ENCODE results near the gene INPP5E. TPM values are rescaled to one million over a fixed set of nuclear protein-coding genes. Genes with fewer than 3 reads are reported as not detected.

Gene INPP5E
- total and polyA plus RNA-seq, 10 of the 15 experiments (the other 5 are each of a cell fraction or from before 2014, with no cell fraction given): 0.24 to 16.0 (median 5.3) TPM

- Histone ChIP-seq H4K20me1 (ENCODE audit: control insufficient read depth, insufficient read depth) (no peaks in the 10 kb centered on the region), H2AFZ (ENCODE audit: control insufficient read depth, low read depth, low read length) (no peak overlapping the region), H3K36me3 (ENCODE audit: control insufficient read depth in 2 of 2, insufficient read depth in 2 of 2, low read length in 1 of 2) (peaks cover 31 to 41% of the 10 kb centered on the region in 2 experiments), H3K27me3 (replicated peaks in 1 of 2; ENCODE audit: control insufficient read depth in 2 of 2, insufficient read depth in 2 of 2, low read length in 1 of 2) (no peaks in the 10 kb centered on the region), H3K27ac (ENCODE audit: control insufficient read depth, insufficient read depth) (no peak overlapping the region), H3K9me3 (replicated peaks; ENCODE audit: control insufficient read depth, insufficient read depth, low read length) (no peaks in the 10 kb centered on the region), H3K4me1 (ENCODE audit: control insufficient read depth, insufficient read depth, low read length) (no peaks in the 10 kb centered on the region), H3K4me2 (ENCODE audit: control insufficient read depth, insufficient read depth) (no peak overlapping the region), H3K79me2 (ENCODE audit: control insufficient read depth, insufficient read depth, low read length) (no peaks in the 10 kb centered on the region), H3K9ac (ENCODE audit: control insufficient read depth, insufficient read depth, low read length) (no peak overlapping the region), H3K4me3 (no peak overlapping the region)
- ChIA-PET CTCF (no interaction called here), POLR2A (no interaction called here), SMC1A (ENCODE audit: uncharacterized antibody, unreplicated experiment) (no interaction called here), RAD21 (ENCODE audit: unreplicated experiment) (no interaction called here)
- WGBS (ENCODE audit: insufficient coverage, insufficient replicate concordance, low lambda C conversion rate, missing lambda C conversion rate): 91% methylated on average over 25 of the region's 25 CpGs
- TF ChIP-seq NR2C2 (IDR thresholded peaks at IDR 0.05; ENCODE audit: borderline replicate concordance, control insufficient read depth, insufficient read length, low read depth) (no peak), POLR2A (IDR thresholded peaks at IDR 0.05; ENCODE audit: low read depth, low read length) (peak; percentile 23), ATF3 (IDR thresholded peaks at IDR 0.05; ENCODE audit: borderline replicate concordance, extremely low read depth, low read depth, low read length) (no peak)
- no peak for DNase-seq (ENCODE audit: low read depth, low spot score)
- no peak for ATAC-seq
- in situ Hi-C loops (cut with MboI) (no loop called here), intact Hi-C loops (cut with micrococcal nuclease; ENCODE audit: unreplicated experiment) (no loop called here)
- BruUV-seq (replicated peaks): no TSS peak
- FAIRE-seq: no peak
These were observed 14.6 kb upstream of the INPP5E start for GRCh38 chr9:136454026-136454796.

GRCh38 chr9:136453326-136453725 lies 13.7 kb upstream of the INPP5E start:
- ChIA-PET POLR2A (no interaction called here), SMC1A (ENCODE audit: uncharacterized antibody, unreplicated experiment) (interaction anchor here (0.6 kb wide), 1 partner anchor 27 kb away, joined by 3 read pairs; no protein-coding TSS in a partner anchor), CTCF (no interaction called here), RAD21 (ENCODE audit: unreplicated experiment) (no interaction called here)
- intact Hi-C loops (cut with micrococcal nuclease; ENCODE audit: unreplicated experiment) (no loop called here), in situ Hi-C loops (cut with MboI) (no loop called here)
- Histone ChIP-seq H2AFZ (ENCODE audit: control insufficient read depth, low read depth, low read length) (no peak overlapping the region), H3K4me2 (ENCODE audit: control insufficient read depth, insufficient read depth) (no peak overlapping the region), H4K20me1 (ENCODE audit: control insufficient read depth, insufficient read depth) (no peaks in the 10 kb centered on the region), H3K27me3 (replicated peaks in 1 of 2; ENCODE audit: control insufficient read depth in 2 of 2, insufficient read depth in 2 of 2, low read length in 1 of 2) (no peaks in the 10 kb centered on the region), H3K4me3 (no peak overlapping the region), H3K36me3 (ENCODE audit: control insufficient read depth in 2 of 2, insufficient read depth in 2 of 2, low read length in 1 of 2) (peaks cover 31 to 36% of the 10 kb centered on the region in 2 experiments), H3K79me2 (ENCODE audit: control insufficient read depth, insufficient read depth, low read length) (no peaks in the 10 kb centered on the region), H3K27ac (ENCODE audit: control insufficient read depth, insufficient read depth) (no peak overlapping the region), H3K4me1 (ENCODE audit: control insufficient read depth, insufficient read depth, low read length) (no peaks in the 10 kb centered on the region), H3K9me3 (replicated peaks; ENCODE audit: control insufficient read depth, insufficient read depth, low read length) (no peaks in the 10 kb centered on the region), H3K9ac (ENCODE audit: control insufficient read depth, insufficient read depth, low read length) (no peak overlapping the region)
- no peak for FAIRE-seq
- 95% methylated on average over 11 of the region's 11 CpGs for WGBS (ENCODE audit: insufficient coverage, insufficient replicate concordance, low lambda C conversion rate, missing lambda C conversion rate)
- no TSS peak for BruUV-seq (replicated peaks)
- ATAC-seq: no peak
- no peak for DNase-seq (ENCODE audit: low read depth, low spot score)
- TF ChIP-seq ZNF384 (IDR thresholded peaks at IDR 0.05; ENCODE audit: borderline replicate concordance, low read depth, low read length): no peak
- no peak for TF ChIP-seq EGR1 (IDR thresholded peaks at IDR 0.05; ENCODE audit: borderline replicate concordance in 1 of 2, low read depth in 2 of 2, low read length in 2 of 2)
- no peak for TF ChIP-seq FOS (IDR thresholded peaks at IDR 0.05; ENCODE audit: borderline replicate concordance, extremely low read depth, insufficient read length)
- TF ChIP-seq POLR2A (IDR thresholded peaks at IDR 0.05; ENCODE audit: low read depth, low read length): 0 out of 2 replicates have a peak, but pooled peaks have one; percentile 20

Measured in GM12878 (cell line).